ENCODE data around the gene PSMD4.

DNA sequence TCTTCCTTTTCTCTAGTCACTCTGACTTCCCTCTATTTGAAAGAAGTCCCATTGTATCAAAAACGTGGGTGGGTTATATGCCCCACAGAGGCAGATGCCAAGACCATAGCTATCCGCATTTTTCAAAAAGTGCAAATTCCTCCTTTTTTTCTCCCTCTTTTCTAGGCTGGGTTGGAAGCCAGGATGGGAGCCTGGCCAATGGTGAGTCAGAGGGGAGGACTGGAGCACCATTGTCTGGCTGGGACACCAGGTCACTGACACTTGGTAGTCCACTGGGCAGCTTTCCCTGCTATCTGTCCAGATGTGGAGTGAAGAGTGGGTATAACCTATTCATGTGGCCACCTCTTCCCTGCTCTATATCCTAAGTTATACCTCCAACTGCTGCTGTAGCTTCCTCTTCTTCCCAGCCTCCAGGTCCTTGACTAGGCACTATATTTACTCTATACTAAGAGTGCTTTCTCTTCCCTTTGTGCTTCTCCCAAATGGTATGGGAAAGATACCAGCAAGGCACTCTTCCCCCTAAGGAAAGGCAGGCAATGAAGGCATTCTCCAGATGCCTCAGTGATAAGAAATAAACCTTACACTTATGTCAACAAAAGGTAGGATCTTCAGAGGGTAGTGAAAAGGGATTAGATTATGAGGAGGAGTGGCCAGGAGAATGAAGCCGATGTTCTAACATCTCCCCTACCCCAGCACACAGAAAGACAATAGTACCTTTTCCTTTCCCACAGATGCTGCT, 59.8 kb downstream of the PSMD4 start:
- no peak for TF ChIP-seq CTCF (IDR thresholded peaks at IDR 0.05 in 4 of 5, conservative IDR thresholded peaks at IDR 0.05 in 1 of 5)
- TF ChIP-seq POLR2A (IDR thresholded peaks at IDR 0.05), result no peak
